Smooth muscle cell (in vitro differentiated cells): ENCODE measurements around the gene GMEB2. TPM values are rescaled to one million over a fixed set of nuclear protein-coding genes. Genes with fewer than 3 reads are reported as not detected.

Experiments
- DNase-seq: peaks from one replicate; lab custom pipeline; 2025; ENCODE audit not compliant: unreplicated experiment; lab: John Stamatoyannopoulos, UW
- H2AFZ ChIP-seq: fragments of 200-600 bp; sonication (generic); 2 replicates; pipeline ENCODE4 v1.6.0; 2016; ENCODE audit warnings: antibody characterized with exemption, low read depth, mild to moderate bottlenecking
- H3F3A ChIP-seq: fragments of 200-600 bp; sonication (generic); 2 replicates; pipeline ENCODE4 v1.6.0; 2017; ENCODE audit warnings: antibody characterized with exemption, low read depth
- H3K27ac ChIP-seq: fragments of 200-600 bp; sonication (generic); 2 replicates; pipeline ENCODE4 v1.5.1; 2016; ENCODE audit warnings: low read depth, mild to moderate bottlenecking
- H3K27me3 ChIP-seq: fragments of 200-600 bp; sonication (generic); 2 replicates; pipeline ENCODE4 v1.6.1; 2016; ENCODE audit warnings: low read depth, mild to moderate bottlenecking
- H3K36me3 ChIP-seq: fragments of 200-600 bp; sonication (generic); 2 replicates; pipeline ENCODE4 v1.5.1; 2016; ENCODE audit warnings: low read depth
- H3K4me1 ChIP-seq: fragments of 200-600 bp; sonication (generic); 2 replicates; pipeline ENCODE4 v1.5.1; 2016; ENCODE audit warnings: low read depth
- H3K4me2 ChIP-seq: fragments of 200-600 bp; sonication (generic); 2 replicates; pipeline ENCODE4 v1.6.0; 2016; ENCODE audit warnings: mild to moderate bottlenecking
- H3K4me3 ChIP-seq: fragments of 200-600 bp; sonication (generic); 2 replicates; pipeline ENCODE4 v1.5.1; 2016; ENCODE audit warnings: mild to moderate bottlenecking
- H3K79me2 ChIP-seq: fragments of 200-600 bp; sonication (generic); 2 replicates; pipeline ENCODE4 v1.6.0; 2016; ENCODE audit warnings: low read depth, mild to moderate bottlenecking
- H3K9ac ChIP-seq: fragments of 200-600 bp; sonication (generic); 2 replicates; pipeline ENCODE4 v1.6.0; 2016; ENCODE audit warnings: low read depth
- H3K9me3 ChIP-seq: fragments of 200-600 bp; sonication (generic); replicated peaks from 2 replicates; pipeline ENCODE4 v1.5.1; 2016; ENCODE audit warnings: low read depth
- H4K20me1 ChIP-seq: fragments of 200-600 bp; sonication (generic); 2 replicates; pipeline ENCODE4 v1.6.0; 2016; ENCODE audit warnings: low read depth
- CTCF ChIP-seq: fragments of 200-600 bp; sonication (generic); IDR thresholded peaks from 2 replicates; pipeline ENCODE4 v1.5.1; 2017; ENCODE audit warnings: borderline replicate concordance, mild to moderate bottlenecking, antibody characterized with exemption; ENCODE audit not compliant: insufficient read depth, poor library complexity, severe bottlenecking
- WGBS: methylation state at CpG from one replicate; pipeline ENCODE4 v1.1.7; 2016; ENCODE audit warnings: low lambda C conversion rate; 5-methylcytosine and 5-hydroxymethylcytosine counted together
- polyA plus RNA-seq: library from polyadenylated mRNA; unstranded; fragments of >200 nt; fragmentation: Nextera tagmentation; extraction: Ambion mirVana; gene quantifications from 2 replicates; pipeline ENCODE4 v1.2.1, GENCODE V29; 2016
- total RNA-seq: library from RNA; depleted of rRNA; stranded (reverse); fragments of >200 nt; gene quantifications from 2 replicates; pipeline ENCODE4 v1.2.3, GENCODE V29; 2014

GMEB2 gene
- total and polyA plus RNA-seq, 2 experiments from 2014 or later, result 8.9 to 11.3 TPM

GRCh38 chr20:63567136-63567385 lies 59.8 kb downstream of the GMEB2 start:
- no peaks in the 10 kb centered on the region for H3K27me3 ChIP-seq
- H3K4me2 ChIP-seq, result no peak overlapping the region
- no peaks in the 10 kb centered on the region for H4K20me1 ChIP-seq
- no peak overlapping the region for H2AFZ ChIP-seq
- no peaks in the 10 kb centered on the region for H3K36me3 ChIP-seq
- H3F3A ChIP-seq, result no peaks in the 10 kb centered on the region
- H3K9me3 ChIP-seq, result no peaks in the 10 kb centered on the region
- DNase-seq, result no peak
- H3K4me3 ChIP-seq, result no peak overlapping the region
- H3K9ac ChIP-seq, result no peak overlapping the region
- no peak overlapping the region for H3K27ac ChIP-seq
- TF ChIP-seq CTCF, result no peak
- no peaks in the 10 kb centered on the region for H3K79me2 ChIP-seq
- WGBS, result 98% methylated on average over 15 of the region's 22 CpGs
- H3K4me1 ChIP-seq, result no peaks in the 10 kb centered on the region

GRCh38 chr20:63566395-63567135 lies 60.3 kb downstream of the GMEB2 start:
- H3K36me3 ChIP-seq, result no peaks in the 10 kb centered on the region
- H3K27me3 ChIP-seq, result no peaks in the 10 kb centered on the region
- no peak overlapping the region for H2AFZ ChIP-seq
- no peaks in the 10 kb centered on the region for H3K9me3 ChIP-seq
- H3K79me2 ChIP-seq, result no peaks in the 10 kb centered on the region
- 93% methylated on average over 46 of the region's 46 CpGs for WGBS
- DNase-seq, result no peak
- H3K4me2 ChIP-seq, result no peak overlapping the region
- H3F3A ChIP-seq, result no peaks in the 10 kb centered on the region
- no peak for TF ChIP-seq CTCF
- no peaks in the 10 kb centered on the region for H4K20me1 ChIP-seq
- no peak overlapping the region for H3K4me3 ChIP-seq
- H3K4me1 ChIP-seq, result no peaks in the 10 kb centered on the region
- no peak overlapping the region for H3K9ac ChIP-seq
- no peak overlapping the region for H3K27ac ChIP-seq

- no peak overlapping the region for H3K9ac ChIP-seq
- H3K9me3 ChIP-seq, result no peaks in the 10 kb centered on the region
- no peaks in the 10 kb centered on the region for H3K36me3 ChIP-seq
- H3K79me2 ChIP-seq, result no peaks in the 10 kb centered on the region
- no peak overlapping the region for H3K4me3 ChIP-seq
- 97% methylated on average over 43 of the region's 43 CpGs for WGBS
- no peak overlapping the region for H2AFZ ChIP-seq
- H3K27ac ChIP-seq, result no peak overlapping the region
- H4K20me1 ChIP-seq, result no peaks in the 10 kb centered on the region
- H3K4me1 ChIP-seq, result no peaks in the 10 kb centered on the region
- H3F3A ChIP-seq, result no peaks in the 10 kb centered on the region
- H3K27me3 ChIP-seq, result no peaks in the 10 kb centered on the region
- no peak overlapping the region for H3K4me2 ChIP-seq
- TF ChIP-seq CTCF, result no peak
- DNase-seq, result no peak
These were observed 61.1 kb downstream of the GMEB2 start for GRCh38 chr20:63565699-63566335.
